Measurements from ENCODE around the gene C3. TPM values are rescaled to one million over a fixed set of nuclear protein-coding genes. Genes with fewer than 3 reads are reported as not detected.
A peak's percentile ranks its signal among the peaks of the same experiment; 100 is the strongest.

The C3 gene
- total and polyA plus RNA-seq, 2 of the 13 experiments (the other 11 are each of a cell fraction or from before 2014, with no cell fraction given): 1,455 to 6,272 TPM

GRCh38 chr19:6729573-6730152, 9.2 kb upstream of the C3 start (continued):
- no peak for TF ChIP-seq ZNF274 (CRISPR knock-in tag; IDR thresholded peaks at IDR 0.05)
- no peak for TF ChIP-seq HNRNPUL1 (IDR thresholded peaks at IDR 0.05; ENCODE audit: low read depth, low read length)
- no peak; the same call in 1 of the 2 replicates for TF ChIP-seq MYC (CRISPR knock-in tag; IDR thresholded peaks at IDR 0.05; ENCODE audit: borderline replicate concordance)
- TF ChIP-seq ZNF891 (CRISPR knock-in tag; IDR thresholded peaks at IDR 0.05): peak; percentile 42; the same call in 1 of the 2 replicates
- no peak for TF ChIP-seq EHMT2 (IDR thresholded peaks at IDR 0.05; ENCODE audit: borderline replicate concordance, low read depth, low read length)
- no peak for TF ChIP-seq SAFB2 (CRISPR knock-in tag; IDR thresholded peaks at IDR 0.05; ENCODE audit: borderline replicate concordance, low read depth)
- TF ChIP-seq ZNF607 (CRISPR knock-in tag; IDR thresholded peaks at IDR 0.05; ENCODE audit: borderline replicate concordance): 0 out of 2 replicates have a peak, but pooled peaks have one; percentile 51
- no peak for TF ChIP-seq ZNF180 (CRISPR knock-in tag; IDR thresholded peaks at IDR 0.05; ENCODE audit: borderline replicate concordance, low read depth)
- TF ChIP-seq RBM22 (optimal IDR thresholded peaks at IDR 0.05; ENCODE audit: low read length): peak; percentile 83
- TF ChIP-seq NR2F2 (IDR thresholded peaks at IDR 0.05; ENCODE audit: borderline replicate concordance, low read depth): peak; percentile 47; the same call in 1 of the 2 replicates
- no peak for TF ChIP-seq ZNF7 (CRISPR knock-in tag; IDR thresholded peaks at IDR 0.05)
- no peak for TF ChIP-seq E2F5 (CRISPR knock-in tag; conservative IDR thresholded peaks at IDR 0.05)
- TF ChIP-seq PRPF4 (IDR thresholded peaks at IDR 0.05; ENCODE audit: low read depth, low read length, poor library complexity, severe bottlenecking): no peak
- 0 out of 2 replicates have a peak, but pooled peaks have one; percentile 71 for TF ChIP-seq FIP1L1 (IDR thresholded peaks at IDR 0.05; ENCODE audit: borderline replicate concordance, insufficient read depth, low read depth, low read length)
- TF ChIP-seq ZNF619 (CRISPR knock-in tag; IDR thresholded peaks at IDR 0.05): peak; percentile 33; the same call in 1 of the 2 replicates
- TF ChIP-seq TFE3 (CRISPR knock-in tag; IDR thresholded peaks at IDR 0.05): no peak
- no peak; the same call in 1 of the 2 replicates for TF ChIP-seq ZMYM2 (CRISPR knock-in tag; IDR thresholded peaks at IDR 0.05)
- TF ChIP-seq, protein P1, sequence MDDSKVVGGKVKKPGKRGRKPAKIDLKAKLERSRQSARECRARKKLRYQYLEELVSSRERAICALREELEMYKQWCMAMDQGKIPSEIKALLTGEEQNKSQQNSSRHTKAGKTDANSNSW (CRISPR knock-in tag; IDR thresholded peaks at IDR 0.05; ENCODE audit: borderline replicate concordance): no peak
- TF ChIP-seq, protein P2, sequence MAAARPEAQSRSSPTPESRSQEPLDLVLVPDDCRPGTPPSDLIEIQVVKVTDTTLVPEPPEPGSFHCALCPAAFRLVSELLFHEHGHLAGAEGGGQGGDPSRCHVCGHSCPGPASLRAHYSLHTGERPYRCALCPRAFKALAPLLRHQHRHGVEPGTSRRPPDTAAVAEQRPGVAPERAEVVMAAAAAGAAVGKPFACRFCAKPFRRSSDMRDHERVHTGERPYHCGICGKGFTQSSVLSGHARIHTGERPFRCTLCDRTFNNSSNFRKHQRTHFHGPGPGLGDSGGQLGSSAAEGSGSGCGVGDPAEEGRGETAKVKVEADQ (CRISPR knock-in tag; IDR thresholded peaks at IDR 0.05; ENCODE audit: borderline replicate concordance): 0 out of 2 replicates have a peak, but pooled peaks have one; percentile 40
- TF ChIP-seq KDM1A (CRISPR knock-in tag; IDR thresholded peaks at IDR 0.05): no peak
- TF ChIP-seq ZBTB7A (CRISPR knock-in tag; IDR thresholded peaks at IDR 0.05): peak; percentile 80
- no peak; the same call in 1 of the 2 replicates for TF ChIP-seq RBFOX2 (IDR thresholded peaks at IDR 0.05; ENCODE audit: low read depth, low read length)
- TF ChIP-seq SKIL (CRISPR knock-in tag; IDR thresholded peaks at IDR 0.05; ENCODE audit: borderline replicate concordance): peak; percentile 24
- TF ChIP-seq ASH2L (IDR thresholded peaks at IDR 0.05; ENCODE audit: insufficient read length, low read depth, low read length): no peak
- no peak for TF ChIP-seq ZNF30 (CRISPR knock-in tag; IDR thresholded peaks at IDR 0.05)
